ENCODE data around the gene WDR43.

Gene WDR43, protein sequence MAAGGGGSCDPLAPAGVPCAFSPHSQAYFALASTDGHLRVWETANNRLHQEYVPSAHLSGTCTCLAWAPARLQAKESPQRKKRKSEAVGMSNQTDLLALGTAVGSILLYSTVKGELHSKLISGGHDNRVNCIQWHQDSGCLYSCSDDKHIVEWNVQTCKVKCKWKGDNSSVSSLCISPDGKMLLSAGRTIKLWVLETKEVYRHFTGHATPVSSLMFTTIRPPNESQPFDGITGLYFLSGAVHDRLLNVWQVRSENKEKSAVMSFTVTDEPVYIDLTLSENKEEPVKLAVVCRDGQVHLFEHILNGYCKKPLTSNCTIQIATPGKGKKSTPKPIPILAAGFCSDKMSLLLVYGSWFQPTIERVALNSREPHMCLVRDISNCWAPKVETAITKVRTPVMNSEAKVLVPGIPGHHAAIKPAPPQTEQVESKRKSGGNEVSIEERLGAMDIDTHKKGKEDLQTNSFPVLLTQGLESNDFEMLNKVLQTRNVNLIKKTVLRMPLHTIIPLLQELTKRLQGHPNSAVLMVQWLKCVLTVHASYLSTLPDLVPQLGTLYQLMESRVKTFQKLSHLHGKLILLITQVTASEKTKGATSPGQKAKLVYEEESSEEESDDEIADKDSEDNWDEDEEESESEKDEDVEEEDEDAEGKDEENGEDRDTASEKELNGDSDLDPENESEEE

DNA sequence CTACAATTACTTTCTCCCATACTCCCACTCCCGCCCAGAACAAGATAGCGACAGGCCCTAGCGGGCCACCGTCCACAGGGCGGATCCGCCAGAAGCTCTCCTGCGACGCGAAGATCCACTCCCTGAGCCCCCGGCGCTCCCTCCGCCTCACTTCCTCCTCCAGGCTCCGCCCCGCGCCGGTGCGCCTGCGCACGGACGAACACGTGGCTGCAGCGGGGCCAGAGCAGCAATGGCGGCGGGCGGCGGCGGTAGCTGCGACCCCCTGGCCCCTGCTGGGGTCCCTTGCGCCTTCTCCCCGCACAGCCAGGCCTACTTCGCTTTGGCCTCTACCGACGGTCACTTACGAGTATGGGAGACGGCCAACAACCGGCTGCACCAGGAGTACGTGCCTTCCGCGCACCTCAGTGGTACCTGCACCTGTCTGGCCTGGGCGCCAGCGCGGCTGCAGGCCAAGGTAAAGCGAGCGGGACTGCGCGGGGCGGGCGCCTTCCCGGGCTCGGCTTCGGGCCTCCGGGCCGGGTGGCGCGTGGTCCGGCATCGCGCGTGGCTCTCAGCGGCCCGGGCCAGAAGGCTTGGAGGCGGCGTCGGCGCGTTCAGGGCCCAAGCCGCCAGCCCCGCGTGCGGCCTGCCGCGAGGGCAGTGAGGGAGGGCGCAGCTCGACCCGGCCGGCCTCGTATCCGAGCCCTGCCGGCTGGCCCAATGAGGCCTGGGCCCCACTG is at the start of gene WDR43:
Gene WDR43 (plus strand): TSS at position 198 of the 719 bp plus-strand sequence. CDS start 32 bp downstream, at position 230.
- H3K4me3 ChIP-seq (ENCODE audit: low read depth, low read length) = peak within 1 kb of the TSS; percentile 98

DNA sequence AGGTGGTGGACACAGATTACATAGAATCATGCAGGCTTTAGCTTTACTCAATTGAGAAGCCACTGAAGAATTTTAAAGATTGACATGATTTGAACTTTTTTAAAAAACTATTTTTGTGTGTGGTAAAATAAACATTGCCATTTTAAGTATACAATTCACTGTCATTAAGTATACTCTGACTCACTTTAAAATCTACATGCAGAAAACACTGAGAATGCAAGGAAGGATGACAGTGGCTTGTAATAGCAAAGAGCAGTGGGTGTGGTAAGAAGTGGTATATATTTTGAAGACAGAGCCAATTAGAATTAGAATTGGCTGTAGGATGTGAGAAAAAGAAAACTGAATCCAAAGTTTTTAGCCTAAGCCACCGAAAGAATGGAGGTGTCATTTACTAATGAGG is 39.3 kb upstream of the WDR43 start:
- H3K4me3 ChIP-seq (ENCODE audit: low read depth, low read length) = no peak overlapping the region

DNA sequence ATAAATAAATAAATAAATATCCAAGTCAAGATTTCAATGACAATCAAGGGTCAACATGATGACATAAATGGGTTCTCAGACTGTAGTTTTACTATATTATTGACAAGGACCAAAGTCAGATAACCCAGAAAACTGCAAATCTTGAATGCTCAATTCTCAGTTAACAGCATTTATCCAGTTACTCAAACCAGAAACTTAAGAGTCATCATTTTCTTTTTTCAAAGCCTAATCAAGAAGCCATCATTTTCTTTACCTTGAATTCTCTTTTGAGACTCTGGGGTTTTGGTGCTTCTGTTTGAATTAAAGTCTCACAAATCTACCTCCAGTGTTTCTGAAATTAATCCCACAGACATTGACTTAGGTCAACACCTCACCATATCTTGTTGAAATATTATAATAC is 38.5 kb upstream of the WDR43 start:
- H3K4me3 ChIP-seq (ENCODE audit: low read depth, low read length) = no peak overlapping the region

DNA sequence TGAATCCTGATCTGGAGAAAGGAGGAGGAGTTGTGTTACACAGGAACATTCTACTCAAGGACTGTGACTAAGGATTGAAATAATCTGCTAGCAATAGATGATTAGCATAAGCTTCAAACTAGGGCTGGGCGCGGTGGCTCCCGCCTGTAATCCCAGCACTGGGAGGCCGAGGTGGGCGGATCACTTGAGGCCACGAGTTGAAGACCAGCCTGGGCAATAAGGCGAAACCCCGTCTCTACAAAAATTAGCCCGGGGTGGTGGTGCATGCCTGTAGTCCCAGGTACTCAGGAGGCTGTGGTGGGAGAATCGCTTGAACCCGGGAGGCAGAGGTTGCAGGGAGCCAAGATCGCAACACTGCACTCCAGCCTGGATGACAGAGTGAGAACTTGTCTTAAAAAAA is 25.9 kb upstream of the WDR43 start:
- no peak overlapping the region for H3K4me3 ChIP-seq (ENCODE audit: low read depth, low read length)

DNA sequence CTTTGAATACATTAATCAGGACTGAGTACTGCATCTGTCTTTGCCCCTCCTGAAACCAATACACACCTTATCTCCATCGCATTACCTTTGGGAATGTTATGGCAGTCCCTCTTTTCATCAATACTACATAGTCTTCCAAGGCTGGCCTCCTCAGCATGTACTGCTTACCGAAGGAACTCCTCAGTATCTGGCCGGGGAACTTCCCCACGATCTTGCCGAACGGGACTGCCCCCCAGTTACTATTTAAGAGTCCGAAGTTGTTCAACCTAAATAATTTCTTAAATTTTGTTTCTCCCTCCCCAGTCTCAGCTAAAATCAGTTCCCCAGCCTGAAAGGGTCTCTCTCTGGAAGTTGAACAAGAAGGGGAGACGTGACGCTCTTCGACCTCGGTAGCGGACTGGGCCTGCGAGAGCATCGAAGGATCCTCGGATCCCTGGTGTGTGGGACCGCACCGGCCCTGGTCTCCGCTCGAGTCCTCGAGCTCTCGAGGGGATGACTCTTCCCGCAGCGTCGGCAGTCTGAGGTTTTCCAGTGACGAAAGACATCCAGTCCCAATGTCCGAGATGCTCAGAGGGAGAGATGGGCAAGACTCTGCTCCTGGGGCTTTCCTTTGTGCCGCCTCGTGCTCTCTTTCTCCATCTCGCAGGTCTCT is 24.8 kb upstream of the WDR43 start:
- peak overlapping the region; percentile 86 for H3K4me3 ChIP-seq (ENCODE audit: low read depth, low read length)

DNA sequence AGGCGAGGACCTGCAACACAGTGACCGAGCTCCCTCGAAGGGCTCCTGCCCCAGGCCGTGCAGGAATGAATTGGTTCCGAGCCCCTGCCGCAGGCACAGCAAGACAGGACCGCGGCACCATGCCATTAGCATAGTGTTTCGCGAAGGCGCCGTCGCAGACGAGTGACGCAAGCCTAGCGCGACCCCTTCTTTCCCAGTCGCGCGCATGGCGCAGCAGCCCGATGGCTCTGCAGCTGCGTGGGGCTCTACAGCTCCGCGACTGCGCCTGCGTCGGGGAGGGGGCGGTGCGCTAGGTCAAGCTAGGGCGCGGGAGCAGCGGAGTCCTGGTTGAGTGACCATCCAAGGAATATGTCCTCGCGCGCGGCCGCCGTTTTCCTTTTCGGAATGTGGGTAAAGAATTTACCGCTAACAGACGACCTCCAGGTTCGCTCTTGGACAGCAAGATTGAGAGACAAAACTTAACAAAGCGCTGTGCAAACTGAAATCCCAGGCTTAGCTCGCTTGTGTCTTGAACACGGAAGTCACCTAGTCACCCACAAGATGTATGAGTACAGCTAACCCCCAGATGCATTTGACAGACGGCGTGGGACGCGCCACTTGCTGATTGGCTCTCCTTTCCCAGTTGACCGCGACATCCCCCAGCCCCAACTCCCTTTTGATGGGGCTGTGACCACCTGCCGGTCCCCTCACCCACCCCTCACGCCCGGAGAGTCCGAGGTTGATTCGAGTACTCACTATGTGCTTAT is 24.1 kb upstream of the WDR43 start, which contains the start of gene TRMT61B:
Gene TRMT61B (minus strand): TSS at position 164 of the 746 bp plus-strand sequence. CDS start 32 bp downstream, at position 132.
- peak within 1 kb of the TSS; percentile 86 for H3K4me3 ChIP-seq (ENCODE audit: low read depth, low read length)

DNA sequence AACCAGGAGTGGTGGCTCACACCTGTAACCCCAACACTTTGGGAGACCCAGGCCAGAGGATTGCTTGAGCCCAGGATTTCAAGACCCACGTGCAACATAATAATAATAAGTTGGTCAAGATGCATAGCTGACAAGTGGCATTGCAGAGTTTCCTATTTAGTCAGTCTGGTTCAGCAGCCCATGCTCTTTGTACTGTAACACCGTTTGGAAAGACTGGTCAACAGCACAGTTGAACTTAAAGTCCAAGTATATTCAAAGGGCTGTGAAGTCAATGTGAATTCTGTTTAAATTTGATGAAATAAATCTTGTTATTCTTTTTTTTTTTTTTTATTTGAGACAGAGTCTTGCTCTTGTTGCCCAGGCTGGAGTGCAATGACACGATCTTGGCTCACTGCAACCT is 22.8 kb upstream of the WDR43 start:
- no peak overlapping the region for H3K4me3 ChIP-seq (ENCODE audit: low read depth, low read length)

DNA sequence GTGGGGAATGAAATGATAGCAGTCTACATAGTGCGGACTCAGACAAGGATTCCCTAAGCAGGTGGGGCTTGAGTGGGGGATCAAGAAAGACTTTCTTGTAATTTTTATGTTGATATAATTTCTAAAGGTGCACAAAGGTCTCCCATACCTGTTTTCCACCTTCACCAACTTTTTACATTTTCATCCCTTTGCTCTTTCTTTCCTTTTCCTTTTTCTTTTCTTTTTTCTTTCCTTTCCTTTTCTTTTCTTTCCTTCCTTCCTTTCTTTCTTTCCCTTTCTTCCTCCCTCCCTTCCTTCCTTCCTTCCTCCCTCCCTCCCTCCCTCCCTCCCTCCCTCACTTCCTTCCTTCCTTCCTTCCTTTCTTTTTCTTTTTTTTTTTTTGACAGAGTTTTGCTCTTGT is 14.3 kb upstream of the WDR43 start:
- no peak overlapping the region for H3K4me3 ChIP-seq (ENCODE audit: low read depth, low read length)

DNA sequence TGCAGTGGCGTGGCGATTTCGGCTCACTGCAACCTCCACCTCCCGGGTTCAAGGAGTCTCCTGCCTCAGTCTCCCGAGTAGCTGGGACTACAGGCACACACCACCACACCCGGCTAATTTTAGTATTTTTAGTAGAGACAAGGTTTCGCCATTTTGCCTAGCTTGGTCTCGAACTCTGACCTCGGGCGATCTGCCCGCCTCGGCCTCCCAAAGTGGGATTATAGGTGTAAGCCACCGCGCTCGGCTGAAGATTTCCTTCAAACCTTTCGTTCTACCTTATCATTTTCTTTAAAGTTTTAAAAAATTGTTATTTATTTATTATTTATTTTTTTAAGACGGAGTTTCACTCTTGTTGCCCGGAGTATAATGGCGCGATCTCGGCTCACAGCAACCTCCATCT is 979 bp upstream of the WDR43 start:
- no peak overlapping the region for H3K4me3 ChIP-seq (ENCODE audit: low read depth, low read length)

DNA sequence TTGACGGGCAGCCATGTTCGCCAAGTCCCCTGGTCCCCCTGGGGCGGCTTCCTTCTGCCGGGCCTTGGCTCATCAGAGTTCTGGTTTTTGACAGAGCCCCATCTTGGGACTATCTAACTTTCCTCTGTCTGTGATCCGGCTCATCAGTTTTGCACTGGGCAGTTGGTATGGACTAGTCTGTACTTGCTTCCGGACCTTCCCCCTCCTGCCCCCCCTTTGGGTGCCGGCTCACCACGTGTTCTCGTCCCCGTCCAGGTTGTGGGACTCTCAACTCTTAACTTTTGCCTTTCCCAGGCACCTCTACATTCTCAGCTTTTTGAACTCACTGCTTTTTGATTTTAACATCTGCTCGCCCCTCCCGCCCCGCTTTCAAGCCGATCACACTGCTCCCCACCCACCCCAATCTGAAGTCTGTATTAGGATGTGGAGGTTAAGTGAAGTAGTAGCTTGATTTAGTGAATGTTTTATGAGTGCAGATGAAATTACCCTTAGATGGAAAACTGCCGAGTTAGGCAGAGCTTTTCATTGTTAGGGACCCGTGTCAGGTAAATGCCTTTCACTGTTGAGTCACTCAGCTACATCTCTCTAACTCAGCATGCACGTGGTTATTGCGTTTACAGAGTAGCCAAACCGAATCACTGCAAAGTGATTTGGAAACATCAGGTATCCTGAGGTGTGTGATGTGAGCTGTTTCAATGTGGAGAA is 874 bp downstream of the WDR43 start:
- peak overlapping the region; percentile 98 for H3K4me3 ChIP-seq (ENCODE audit: low read depth, low read length)

DNA sequence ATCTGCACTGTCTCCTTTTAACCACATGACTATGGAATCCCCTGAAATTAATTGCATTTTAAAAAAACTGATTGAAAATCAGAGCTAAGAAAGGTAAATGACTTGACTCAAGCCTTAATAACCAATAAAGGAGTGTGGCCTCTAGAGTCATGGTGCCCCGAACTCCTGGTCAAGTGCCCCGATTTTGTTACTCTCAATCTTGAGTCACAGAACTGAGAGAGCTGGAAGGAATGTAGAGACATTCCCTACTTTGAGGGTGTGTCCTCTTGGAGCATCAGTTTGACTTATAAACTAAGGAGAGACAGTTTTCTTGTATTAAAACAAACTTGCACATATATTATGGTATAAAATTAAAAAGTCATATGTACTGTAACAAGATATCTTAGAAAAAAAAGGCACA is 2.4 kb downstream of the WDR43 start:
- H3K4me3 ChIP-seq (ENCODE audit: low read depth, low read length) = no peak overlapping the region

DNA sequence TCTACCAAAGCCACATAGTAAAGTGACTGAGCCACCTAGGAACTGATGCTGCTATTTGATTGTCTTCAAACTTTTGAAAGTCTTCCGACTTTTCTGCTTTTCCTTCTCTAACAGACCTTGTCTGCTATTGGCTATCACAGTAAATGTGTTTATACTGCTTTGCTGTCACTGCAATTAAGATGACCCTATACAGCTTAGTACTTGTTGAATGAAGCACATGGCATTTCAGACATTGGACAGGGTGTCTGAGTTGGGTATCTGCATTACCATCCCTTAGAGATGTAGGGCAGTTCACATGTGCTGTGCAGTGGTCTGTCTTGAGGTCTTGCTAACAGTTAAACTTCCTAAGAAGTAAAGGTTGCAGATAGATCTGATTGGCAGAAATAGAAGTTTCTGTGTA is 3.6 kb downstream of the WDR43 start:
- H3K4me3 ChIP-seq (ENCODE audit: low read depth, low read length) = no peak overlapping the region

DNA sequence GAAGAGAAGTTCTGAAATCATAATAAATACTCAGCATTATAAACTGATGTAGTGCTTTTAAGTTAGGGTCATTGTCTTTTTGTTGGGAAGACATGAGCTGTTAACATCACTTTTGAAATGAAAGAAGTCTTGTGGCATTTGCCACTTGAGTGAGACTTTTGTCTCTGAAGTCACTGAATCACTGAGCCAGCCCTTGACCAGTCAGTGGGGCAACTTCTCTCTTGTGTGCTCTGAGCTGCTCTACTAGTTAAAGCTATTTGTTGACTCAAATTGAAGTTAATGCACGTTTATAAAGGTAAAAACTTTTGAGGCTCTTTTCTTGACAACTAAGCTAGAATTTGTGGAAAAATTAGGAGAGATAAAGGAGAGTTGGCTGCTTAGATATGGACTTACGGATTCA is 6.7 kb downstream of the WDR43 start:
- H3K4me3 ChIP-seq (ENCODE audit: low read depth, low read length) = no peak overlapping the region

DNA sequence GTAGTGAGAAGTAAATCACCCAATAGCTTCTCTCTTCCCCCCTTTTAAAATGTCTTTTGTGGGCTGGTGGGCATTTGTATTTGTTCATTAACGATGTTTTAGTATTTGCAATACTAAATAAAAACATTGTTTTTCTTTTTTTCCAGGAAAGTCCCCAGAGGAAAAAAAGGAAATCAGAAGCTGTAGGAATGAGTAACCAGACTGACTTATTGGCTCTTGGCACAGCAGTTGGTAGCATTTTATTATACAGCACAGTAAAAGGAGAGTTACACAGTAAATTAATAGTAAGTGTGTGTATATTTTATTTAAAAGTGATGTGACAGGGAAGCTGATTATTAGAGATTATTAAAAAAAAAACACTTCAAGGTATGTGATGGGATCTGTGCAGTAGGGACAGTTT is 7.4 kb downstream of the WDR43 start:
- H3K4me3 ChIP-seq (ENCODE audit: low read depth, low read length) = no peak overlapping the region

DNA sequence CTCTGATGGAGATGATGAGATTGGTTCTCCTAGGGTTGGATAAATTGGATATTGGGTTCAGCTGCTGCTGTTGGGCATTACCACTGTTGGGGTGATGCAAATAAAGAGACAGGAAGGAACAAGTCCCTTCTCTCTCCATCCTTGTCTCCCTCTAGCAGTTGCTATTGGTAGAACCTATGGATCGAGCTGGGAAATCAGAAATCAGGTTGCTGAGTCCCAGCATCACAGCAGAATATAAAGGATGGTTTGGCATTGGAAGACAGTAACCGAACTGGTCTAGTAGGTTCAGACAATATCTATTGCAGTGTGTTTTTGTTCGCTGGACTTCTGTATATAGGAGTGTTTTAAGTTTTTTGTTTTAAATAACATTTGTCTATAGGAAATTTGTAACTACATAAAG is 8.1 kb downstream of the WDR43 start:
- no peak overlapping the region for H3K4me3 ChIP-seq (ENCODE audit: low read depth, low read length)

DNA sequence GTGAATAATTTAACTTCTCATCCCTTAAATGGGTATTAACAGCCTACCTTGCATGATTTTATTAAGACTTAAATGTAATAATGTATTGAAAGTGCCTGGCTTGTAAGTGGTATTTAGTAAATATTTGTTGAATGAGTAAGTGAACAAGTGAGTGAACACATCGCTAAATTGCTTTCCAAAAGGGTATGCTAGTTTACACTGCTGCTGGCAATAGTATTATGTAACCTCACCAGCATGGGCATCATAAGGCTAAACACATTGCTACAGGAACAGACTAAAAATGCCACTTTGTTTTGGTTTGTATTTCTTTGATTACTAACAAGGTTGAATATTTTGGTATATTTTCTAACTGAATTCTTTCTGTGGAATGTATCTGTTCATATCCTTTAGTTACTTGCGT is 9.8 kb downstream of the WDR43 start:
- no peak overlapping the region for H3K4me3 ChIP-seq (ENCODE audit: low read depth, low read length)

DNA sequence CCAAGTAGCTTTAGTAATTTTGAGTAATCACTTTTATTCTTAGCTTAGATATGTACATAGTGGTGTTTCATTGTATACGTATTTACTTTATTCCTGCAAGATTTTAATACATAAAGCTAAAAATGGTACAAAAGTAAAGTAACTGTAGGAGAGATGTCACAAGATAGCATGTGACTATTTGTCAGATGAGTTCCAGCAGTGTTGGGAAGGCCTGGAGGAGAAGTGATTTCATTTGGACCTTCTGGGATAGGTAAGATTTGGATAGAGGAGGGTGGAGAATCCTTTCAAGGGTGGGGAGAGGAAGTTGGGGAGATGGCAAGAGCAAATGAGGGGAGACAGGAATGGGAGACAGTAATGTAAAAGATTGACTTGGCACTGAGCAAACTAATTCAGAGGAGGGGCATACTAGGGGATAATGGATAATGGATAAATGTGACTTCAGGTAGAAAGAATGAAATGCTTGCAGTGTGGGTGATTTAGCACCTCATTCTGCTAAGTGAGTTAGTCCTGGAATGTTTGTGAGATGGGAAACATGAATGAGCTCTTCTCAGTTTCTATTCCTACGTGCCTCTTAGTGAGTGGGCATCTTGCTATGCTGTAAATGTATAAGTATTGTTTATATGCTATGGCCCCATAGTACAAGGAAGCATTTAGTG is 10.5 kb downstream of the WDR43 start:
- no peak overlapping the region for H3K4me3 ChIP-seq (ENCODE audit: low read depth, low read length)

DNA sequence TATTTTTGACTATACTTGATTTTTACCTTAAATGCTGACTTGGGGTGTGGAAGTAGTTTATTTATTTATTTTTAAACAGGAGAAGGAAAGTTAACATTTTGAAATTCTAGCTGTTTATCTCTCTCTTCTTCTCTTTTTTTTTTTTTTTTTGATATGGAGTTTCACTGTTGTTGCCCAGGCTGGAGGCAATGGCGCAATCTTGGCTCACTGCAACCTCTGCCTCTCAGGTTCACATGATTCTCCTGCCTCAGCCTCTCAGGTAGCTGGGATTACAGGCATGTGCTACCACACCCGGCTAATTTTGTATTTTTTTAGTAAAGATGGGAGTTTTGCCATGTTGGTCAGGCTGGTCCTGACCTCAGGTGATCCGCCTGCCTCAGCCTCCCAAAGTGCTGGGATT is 11.1 kb downstream of the WDR43 start:
- H3K4me3 ChIP-seq (ENCODE audit: low read depth, low read length) = no peak overlapping the region

DNA sequence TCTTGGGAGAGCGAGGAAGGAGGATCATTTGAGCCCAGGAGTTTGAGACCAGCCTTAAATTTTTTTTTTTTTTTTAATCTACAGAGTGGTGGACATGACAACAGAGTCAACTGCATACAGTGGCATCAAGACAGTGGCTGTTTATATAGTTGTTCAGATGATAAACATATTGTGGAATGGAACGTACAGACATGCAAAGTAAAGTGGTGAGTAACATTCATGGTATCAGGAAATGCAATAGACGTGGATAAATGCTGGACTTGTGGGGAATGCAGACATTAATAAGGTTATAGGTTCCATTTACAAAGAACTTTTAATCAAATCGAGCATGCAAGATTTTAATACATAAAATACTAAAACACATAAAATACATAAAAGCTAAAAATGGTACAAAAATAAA is 11.9 kb downstream of the WDR43 start:
- no peak overlapping the region for H3K4me3 ChIP-seq (ENCODE audit: low read depth, low read length)

Data from iPS-11a (cell line).